SHP77 treated with DMSO at 0.1 percent for 48 hours (cell line): ENCODE measurements around the gene THSD7A.

ENCODE experiments used
- DNase-seq: peaks from one replicate; lab custom pipeline; 2025; lab: John Stamatoyannopoulos, UW

The THSD7A gene

DNA sequence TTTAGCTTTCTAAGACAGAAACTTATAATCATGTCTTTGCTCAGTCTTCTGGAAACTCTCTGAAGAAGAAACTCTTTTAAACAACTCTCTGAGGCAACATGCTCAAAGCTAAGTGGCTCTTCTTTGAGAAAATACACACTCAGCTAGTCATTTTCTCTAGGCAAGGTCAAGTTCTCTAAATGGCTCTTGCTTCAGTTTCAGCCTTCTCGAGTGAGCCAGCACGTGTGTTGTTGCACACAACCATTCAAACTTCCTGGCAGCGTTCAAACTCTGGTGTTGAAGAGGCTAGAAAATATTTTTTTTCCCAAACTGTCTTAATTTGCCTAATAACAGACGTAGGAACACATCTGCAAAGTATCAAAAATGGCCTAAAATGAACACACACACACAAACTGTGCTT, 129.1 kb downstream of the THSD7A start:
- DNase-seq = no peak

DNA sequence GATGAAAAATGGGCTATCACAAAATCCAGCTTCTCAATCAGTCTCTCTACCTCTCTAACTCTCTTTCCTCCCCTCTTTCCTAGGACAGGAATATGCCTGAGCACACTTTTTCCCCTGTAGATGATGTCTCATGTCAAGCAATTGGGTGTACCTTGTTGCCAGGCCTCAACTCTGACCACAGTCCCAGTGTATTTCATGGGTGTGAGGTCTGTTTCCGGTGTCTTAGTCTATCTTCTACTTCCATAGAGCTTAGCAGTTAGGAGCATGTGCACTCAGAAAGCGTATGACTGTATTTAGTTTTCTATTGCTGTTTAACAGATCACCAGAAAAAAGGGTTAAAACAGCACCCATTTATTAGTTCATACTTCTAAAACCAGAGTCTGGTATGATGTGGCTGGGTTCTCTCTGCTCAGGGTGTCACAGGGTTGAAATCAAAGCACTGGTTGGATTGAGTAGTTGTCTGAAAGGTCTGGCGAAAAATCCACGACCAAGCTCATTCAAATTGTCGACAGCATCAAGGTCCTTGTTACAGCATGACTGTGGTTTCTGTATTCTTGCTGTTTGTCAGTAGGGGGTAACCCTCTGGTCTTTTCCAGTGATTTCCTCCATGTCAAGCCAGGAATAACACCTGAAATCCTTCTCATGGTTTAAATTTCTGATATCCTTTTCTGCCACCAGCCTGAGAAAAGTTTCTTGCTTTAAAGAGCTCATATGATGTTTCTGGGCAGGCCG, 130.0 kb downstream of the THSD7A start:
- no peak for DNase-seq

DNA sequence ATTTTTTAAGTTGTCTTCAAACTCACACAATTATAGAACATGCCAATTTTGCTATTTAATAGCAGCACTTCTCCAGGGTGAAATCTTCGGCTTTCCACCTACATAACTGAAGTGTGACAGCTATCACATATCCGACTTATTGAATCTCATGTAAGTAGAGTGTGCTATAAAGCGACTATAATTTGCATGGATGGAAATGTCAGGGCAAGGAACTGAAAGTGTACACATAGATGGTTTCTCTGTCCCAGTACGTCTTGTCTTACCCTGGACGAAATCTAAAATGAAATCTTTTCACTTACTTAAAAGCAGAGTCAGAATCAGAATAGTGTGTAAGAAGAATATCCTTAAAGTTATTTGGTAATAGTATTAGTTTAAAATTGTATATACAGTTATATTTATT, 132.3 kb downstream of the THSD7A start:
- DNase-seq = no peak

- no peak for DNase-seq
Observed at GRCh38 chr7:11698384-11698871, 133.6 kb downstream of the THSD7A start.

GRCh38 chr7:11690395-11690794, 141.6 kb downstream of the THSD7A start:
- DNase-seq = no peak

DNA sequence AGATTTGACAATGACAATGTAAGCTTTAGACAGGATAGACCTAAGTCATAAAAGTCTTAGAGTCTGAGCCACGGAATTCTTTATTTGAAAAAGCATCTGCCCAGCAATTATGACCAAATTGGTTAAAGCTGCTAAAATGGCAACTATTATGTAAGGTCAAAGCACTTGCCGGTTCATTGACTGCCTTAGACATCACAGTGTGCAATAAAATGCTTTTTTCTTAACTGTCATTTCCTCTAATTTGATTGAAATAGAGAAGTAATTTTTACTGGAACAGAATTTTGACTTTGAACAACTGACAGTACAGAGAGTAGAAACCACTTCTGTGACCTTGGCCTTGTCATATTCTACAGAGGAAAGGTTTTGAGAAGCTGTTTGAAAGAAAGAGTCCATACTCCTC, 142.9 kb downstream of the THSD7A start:
- DNase-seq = no peak

DNA sequence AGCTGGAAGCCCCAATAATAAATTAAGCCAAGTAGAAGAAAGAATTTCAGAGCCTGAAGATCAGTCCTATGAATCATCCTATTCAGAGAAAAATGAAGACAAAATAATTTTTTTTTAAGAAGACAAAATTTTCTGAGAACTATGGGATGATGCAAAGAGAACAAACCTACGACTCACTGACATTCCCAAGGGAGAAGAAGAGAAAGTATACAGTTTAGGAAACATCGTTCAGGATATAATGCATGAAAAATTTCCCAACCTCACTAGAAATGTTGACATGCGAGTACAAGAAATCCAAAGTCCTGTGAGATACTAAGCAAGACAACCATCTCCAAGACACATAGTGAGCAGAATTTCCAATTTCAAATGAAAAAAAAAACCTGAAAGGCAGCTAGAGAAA, 150.5 kb downstream of the THSD7A start:
- DNase-seq = no peak

- DNase-seq = no peak
Observed at GRCh38 chr7:11675163-11675562, 156.8 kb downstream of the THSD7A start.

- DNase-seq = no peak
Observed at GRCh38 chr7:11668727-11669126, 163.3 kb downstream of the THSD7A start.

GRCh38 chr7:11667810-11668185, 164.2 kb downstream of the THSD7A start:
- no peak for DNase-seq

- no peak for DNase-seq
Observed at GRCh38 chr7:11667071-11667809, 164.8 kb downstream of the THSD7A start.

GRCh38 chr7:11665357-11665756, 166.6 kb downstream of the THSD7A start:
- no peak for DNase-seq

GRCh38 chr7:11655642-11656041, 176.4 kb downstream of the THSD7A start:
- no peak for DNase-seq

GRCh38 chr7:11655163-11655562, 176.8 kb downstream of the THSD7A start:
- DNase-seq = no peak

DNA sequence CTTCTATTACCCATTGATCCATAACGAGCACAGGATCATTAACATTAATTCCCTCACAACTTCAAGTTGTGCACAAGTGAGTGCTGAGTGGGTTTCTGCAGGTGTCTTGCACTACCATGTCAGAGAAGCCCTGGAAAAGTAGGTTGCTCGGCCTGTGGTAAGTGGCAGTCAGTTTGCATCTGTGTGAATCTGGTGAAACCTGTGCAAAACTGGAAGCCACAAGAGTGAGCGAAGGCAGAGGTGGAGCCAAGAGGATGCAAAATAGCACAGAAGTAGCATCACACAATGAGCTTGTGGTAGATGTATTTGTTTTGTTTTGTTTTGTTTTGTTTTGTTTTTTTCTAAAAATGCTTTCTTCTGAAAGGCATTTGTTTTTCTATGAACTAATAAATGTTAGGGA, 181.5 kb downstream of the THSD7A start:
- no peak for DNase-seq

- no peak for DNase-seq
Observed at GRCh38 chr7:11650030-11650429, 182.0 kb downstream of the THSD7A start.

- DNase-seq = no peak
Observed at GRCh38 chr7:11648980-11649379, 183.0 kb downstream of the THSD7A start.

GRCh38 chr7:11648101-11648500, 183.9 kb downstream of the THSD7A start:
- no peak for DNase-seq

GRCh38 chr7:11642841-11643240, 189.2 kb downstream of the THSD7A start:
- DNase-seq = peak; percentile 42

DNA sequence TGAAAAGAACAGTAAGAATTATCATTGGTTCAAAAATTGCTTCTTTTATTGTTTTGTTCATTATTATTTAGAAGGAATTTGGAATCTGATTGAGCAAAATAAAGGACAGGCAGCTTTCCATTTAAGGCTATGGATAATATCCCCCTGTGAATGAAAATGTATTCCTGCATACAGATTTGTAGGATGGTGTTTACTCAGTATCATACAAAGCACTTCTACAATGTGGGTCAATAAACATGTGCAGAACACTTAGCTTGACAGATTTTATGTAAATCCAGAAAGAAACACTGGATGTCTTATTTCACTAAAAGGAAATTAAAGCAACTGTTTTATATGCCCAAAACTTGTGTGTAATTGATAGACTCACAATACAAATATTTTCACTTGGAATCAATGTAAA, 189.7 kb downstream of the THSD7A start:
- DNase-seq = peak; percentile 49

DNA sequence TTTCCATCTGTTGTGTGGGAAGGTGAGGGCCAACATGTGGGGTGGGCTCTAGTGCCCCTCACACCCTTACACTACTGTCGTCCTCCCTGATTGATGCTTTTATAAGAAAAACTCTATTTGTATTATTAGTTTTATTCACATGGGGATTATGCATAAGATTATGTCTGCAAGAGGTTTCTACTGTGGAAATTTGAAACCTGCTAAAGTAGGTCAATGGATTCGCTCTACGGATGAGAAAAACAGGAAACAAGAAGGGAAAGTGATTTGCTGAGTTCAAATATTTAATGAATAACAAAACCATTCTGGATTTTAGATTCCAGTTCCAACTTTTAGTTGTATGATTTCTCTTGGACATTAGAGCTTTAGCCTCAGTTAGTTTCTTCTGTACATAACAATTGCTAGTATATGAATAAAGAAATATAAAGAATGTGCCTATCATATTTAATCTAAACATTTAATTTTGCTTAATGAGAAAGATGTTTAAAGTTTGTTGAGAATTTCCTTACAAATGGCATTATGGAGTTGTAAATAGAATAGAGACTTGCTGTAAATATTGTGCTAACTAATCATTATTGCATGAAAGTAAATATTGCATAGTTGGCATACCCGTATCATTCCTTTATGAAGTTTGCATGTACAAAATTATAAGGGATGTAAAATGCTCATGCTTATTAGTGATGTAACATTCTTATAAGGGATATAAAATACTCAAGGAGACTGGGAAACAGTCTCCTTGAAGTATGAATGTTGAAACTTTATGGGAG, 193.8 kb downstream of the THSD7A start:
- no peak for DNase-seq

DNA sequence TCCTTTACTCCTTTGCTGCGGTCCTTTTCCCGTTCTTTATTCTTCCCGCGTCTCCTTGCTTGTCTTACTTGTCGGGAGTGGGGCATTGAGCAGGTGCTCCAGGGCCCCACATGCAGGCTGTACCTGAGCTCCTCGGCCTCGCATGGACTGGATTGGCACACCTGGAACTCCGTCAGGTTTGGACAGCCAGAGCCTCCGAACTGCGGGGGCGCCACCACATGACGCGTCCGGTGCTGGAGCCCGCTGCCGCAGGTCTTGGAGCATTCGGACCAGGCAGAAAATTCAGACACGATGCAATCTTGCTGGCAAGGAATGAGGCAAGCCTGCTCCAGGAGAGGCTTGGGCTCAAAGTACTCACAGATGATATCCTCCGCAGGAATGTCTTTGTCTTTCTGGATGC, 195.7 kb downstream of the THSD7A start:
- DNase-seq = no peak

DNA sequence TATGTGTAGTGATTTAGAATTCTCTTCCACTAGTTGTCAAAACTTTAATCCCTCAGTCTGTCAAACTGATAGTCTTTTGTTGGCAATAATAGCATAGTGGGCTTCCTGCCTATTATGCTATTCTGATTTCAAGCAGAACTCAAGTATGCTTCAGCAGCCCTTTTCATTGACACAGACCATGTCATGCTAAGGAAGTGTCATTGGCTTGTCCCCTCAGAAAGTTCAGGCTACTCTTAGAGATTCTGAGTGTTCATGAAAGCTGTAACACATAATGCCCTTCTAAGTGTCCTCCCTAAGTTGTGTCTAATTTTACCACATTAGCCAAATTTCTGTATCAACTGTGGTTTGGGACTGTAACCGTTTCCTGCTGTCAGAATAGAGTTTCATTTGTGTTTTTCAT, 198.7 kb downstream of the THSD7A start:
- no peak for DNase-seq
